GM21529 (cell line): ENCODE data around the gene AHDC1.

Experiments used
- ATAC-seq: cut with Tn5 transposase; IDR thresholded peaks from one replicate; pipeline ENCODE4 v1.9.1; 2021; ENCODE audit not compliant: unreplicated experiment

Gene AHDC1

GRCh38 chr1:27598902-27599528 lies 4.9 kb downstream of the AHDC1 start:
- no peak for ATAC-seq

- ATAC-seq = no peak
Measured at GRCh38 chr1:27598295-27598687, 5.7 kb downstream of the AHDC1 start.

- no peak for ATAC-seq
Measured at GRCh38 chr1:27597516-27598294, 6.2 kb downstream of the AHDC1 start.

- ATAC-seq = no peak
Measured at GRCh38 chr1:27596986-27597385, 7.0 kb downstream of the AHDC1 start.

- no peak for ATAC-seq
Measured at GRCh38 chr1:27596261-27596660, 7.7 kb downstream of the AHDC1 start.

GRCh38 chr1:27595597-27595996 lies 8.3 kb downstream of the AHDC1 start:
- ATAC-seq = no peak

DNA sequence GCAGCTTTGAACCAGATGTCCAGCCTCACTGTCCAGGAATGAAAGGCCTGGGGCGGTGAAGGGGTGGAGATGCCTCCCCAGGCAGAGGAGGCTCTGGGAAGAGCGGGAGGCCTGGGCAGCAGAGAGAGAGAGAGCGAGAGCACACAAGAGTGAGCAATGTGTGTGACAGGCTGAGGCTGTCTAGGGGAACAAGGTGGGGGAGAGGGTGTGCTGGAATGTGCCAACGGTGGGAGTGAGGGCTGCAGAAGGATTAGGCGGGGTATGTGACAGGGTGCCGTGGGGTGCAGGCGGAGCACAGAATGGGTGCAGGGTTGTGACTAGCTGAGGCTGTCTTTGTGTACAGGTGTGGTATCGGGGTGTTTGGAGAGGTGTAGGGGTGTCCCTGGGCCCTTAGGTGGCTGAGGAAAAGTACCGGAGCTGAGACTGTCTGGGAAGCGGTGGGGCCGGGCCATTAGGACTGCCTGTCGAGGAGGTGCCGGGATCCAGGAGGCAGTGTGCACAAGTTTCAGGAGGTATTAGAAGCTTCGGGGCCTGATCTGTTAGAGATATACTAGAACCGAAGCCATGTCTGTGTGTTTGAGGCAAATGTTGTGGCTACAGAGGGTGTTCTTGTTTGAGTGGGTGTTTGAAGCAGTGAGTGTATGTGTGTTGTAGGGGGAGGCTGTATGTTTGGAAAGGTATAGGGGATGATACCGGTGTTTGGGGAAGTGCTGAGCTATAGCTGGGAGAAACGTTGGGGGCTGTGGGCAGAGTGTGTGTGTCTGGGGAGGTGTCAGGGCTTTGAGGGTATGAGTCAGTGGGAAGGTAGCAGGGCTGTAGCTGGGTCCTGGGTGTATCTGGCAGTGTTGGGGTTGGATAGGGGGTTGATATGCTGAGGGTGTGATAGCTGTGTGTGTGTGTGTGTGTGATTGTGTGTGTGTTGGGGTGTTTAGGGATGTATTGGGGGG lies 9.1 kb downstream of the AHDC1 start:
- ATAC-seq = no peak

DNA sequence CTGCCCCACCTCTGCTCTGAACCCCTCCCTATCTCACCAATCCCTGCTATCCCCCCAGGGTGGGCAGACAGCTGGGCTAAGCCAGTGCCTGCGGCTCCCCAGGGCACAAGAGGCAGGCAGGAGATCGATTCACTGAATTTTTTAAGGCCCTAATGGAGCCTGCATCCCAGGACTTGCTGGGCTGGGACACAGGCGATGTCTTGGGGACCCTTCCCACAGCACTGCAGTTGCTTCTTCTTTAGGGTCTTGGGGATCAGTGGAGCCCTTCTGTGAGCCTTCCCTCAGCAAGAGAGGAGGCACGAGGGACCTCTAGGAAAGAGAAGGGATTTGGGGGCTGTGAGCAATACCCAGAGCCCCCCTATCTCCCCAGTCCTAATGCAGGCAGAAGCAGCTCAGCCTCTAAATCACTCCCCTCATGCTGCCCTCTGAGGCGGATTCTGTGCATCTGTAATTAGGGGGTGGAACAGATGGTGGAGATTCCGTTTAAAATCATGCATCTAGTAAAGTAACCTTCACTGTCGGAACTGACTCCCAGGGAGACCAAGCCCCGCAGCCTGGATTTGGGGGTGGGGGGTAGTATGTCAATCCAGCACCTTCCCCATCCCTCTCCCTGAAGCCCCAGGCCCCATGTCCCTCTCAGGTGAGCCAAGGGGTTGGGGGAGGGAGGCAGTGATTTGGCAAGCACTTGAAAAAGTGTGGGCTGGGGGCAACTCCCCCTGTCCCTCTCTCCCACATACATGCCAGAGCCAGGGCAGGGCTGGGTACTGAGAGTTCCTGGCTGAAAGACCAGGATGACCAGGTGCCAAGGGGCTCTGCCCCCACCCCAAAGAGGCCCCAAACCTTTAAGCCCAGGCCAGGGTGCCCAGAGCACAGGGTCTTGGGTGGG lies 10.0 kb downstream of the AHDC1 start:
- no peak for ATAC-seq

DNA sequence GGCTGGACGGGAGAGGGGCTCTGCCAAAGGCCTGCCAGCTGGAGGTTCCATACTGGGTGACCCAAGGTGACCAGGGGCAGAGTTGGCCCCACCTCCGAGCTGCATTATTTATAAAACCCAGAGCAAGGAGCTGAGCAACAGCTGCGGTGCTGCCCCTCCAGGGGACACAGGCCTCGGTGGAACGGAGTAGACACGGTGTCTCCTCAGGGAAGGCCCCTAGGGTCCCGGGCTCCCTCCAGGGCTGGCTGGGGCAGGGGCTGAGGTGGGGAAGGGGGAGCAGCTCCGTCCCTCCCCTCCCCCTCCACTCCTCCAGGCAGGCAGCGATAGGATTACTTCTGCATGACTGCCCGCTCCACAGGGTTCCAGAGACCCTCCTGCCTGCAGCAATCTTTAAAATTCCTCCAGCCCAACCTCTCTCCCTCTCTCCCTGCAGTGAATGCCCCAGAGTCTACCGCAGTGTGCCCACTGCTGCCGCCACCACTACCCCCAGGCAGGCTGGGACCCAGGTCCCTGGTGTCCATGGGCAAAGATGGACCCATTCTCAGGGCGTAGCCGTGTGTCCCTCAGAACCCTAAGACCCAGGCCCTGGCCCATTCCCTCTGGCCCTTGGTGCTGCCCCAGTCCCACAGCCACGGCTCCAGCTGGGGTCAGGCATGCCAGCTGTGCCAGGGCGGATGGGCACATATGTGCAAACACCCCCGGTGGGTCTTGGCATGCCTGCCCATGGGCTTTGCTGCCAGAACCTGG lies 10.8 kb downstream of the AHDC1 start:
- no peak for ATAC-seq

DNA sequence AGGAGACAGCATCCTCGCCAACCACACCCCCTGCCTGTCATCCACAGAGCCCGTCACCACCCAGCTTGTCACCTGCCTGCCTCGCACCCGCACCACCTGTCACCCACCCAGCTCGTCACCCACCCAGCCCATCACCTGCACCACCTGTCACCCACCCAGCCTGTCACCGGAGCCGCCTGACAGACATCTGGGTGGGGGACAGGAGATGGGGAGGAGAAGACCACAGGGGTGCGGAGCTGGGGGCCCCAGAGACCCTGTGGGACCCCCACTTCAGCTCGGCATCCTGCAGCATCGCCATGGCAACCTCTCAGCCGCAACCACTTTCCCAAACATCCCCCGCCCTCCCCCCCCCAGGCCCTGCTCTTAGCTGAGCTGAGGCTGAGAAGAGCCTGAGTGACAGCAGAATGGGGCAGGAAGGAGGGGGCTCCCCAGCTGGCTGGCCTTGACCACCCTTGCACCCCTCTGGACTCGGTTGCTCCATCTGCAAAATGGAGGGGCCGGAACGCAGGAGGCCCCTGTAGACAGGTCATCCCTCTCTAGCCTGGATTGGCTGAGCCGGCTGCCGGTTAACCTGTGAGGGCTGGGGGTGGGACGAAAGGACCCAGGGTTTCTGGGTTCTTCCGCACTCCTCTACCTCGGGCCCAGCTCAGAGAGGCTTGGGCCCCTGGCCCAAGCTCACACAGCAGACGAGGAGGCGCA lies 11.6 kb downstream of the AHDC1 start:
- no peak for ATAC-seq

DNA sequence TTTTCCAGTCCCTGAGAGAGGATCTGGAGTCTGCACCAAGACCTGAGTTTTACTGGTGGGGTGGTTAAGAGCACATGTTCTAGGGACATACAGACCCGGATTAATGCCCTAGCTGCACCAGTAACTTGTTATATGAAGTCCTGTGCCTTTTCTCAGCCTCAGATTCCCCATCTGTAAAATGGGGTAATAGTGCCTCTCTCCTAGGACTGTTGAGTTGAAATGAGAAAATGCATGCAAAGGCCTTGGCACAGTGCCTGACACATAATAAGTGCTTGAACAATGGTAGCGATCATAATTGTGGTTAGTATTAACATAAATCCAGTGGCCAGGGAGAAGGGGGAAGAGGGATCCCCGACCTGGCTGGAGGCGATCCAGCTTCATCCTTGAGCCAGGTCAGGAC lies 12.3 kb downstream of the AHDC1 start:
- ATAC-seq = no peak

GRCh38 chr1:27590917-27591508 lies 12.9 kb downstream of the AHDC1 start:
- ATAC-seq = no peak

DNA sequence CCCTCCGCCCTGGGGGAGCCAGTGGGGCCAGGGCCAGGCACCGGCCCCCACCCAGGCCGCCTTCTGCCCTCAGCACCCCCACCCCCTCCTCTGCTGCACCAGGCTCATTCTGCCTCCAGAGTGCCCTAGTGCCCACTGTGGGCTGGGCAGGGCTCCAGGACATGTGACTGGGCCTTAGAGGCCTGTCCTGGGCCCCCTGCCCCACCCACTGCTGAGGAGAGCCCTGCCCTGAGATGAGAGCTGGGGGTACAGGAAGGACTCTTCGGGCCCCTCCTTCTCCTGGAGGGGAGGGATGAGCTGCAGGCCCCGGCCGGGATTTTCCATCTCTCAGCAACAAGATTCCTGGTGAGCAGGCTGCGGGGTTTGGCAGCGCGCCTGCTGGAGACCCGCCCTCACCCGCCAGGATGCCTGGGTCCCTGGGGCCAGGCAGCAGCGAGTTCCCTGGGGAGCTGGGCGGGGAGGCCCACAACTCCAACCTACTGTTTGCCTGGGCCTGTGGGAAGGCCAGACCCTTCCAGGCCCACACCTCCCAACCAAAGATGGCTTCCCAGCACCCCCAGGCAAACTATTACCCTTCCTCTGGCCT lies 14.0 kb downstream of the AHDC1 start:
- no peak for ATAC-seq

DNA sequence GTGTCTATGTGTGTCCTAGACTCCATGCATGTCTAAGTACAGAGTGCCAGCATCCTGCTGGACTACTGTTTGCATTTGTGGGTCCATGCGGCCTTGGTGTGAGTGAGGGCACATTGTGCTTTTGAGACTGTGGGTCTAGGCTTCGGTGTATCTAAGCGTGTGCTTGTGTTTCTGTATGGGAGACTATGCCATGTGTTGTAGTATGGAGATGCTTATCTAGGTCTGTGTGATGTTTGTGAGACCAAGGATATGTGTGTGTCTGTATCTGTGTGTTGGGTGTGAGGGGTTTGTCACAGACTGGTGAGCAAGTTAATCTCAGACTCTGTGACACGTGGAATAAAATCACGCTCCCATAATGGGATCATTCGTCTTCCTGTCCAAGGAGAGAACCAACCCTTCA lies 14.5 kb downstream of the AHDC1 start:
- no peak for ATAC-seq

DNA sequence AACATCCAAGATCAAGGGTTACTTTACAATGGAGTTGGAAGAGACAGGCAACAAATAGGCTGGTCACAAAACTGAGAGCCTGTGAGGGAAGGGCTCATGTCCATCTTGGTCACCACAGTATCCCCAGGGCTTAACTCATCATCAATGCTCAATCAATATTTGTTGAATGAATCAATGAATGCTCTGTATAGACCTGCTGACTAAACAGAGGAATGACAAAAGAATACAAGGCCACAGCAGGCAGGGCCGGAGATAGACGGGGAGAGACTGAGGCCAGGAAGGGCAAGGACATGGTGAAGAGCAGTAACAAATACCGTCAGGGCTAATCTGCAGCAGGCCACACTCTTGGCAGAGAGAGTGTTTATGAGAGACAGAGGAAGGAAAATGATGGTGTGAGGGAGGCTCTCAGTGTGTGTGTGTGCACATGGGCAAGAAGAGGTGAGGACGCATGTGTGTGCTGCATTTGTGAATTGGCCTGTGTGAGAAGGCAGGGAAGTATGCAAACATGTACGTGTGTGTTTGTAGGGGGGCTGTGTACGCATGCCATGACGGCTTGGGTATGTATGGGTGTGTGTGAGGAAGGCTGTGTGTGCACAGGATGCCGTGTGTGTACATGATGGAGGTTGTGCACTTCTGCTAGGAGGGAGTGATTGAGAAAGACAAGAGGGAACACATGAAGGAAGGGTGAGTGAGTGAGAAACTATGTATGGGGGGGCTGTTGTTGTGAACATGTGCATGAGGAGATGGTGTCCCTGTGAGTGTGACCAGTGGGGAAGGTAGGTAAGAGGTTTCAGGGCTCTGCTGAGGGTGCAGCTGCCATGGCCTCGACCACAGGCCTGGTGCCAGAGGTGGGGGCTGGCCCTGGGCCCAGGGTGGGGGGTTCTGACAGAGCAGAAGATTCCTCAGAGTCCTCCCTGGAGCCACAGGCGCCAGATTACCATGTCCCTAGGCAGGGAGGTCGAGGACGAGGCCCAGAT lies 15.4 kb downstream of the AHDC1 start:
- ATAC-seq = no peak

DNA sequence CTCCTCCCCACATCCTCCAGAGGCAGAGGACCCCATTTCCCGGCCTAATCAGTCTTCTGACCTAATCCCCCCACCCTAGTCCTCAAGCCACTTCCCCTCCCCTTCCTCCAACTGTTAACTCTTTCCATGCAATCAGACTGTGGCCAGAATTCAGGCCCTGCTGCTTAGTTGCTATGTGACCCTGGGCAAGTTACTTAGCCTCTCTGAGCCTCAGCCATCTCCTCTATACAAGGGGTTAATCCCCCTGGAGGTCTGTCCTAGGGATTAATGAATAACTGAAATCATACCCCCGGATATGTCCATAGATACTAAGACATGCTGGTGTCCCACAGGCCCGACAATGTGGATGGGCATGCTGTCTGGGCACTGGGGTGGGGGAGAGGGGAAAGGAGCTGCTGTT lies 18.3 kb downstream of the AHDC1 start:
- no peak for ATAC-seq

GRCh38 chr1:27584453-27584852 lies 19.5 kb downstream of the AHDC1 start:
- ATAC-seq = no peak
